Erythroblast (primary cell): ENCODE measurements around the gene PRSS12.

Experiments used
- GATA1 ChIP-seq: IDR thresholded peaks from 2 replicates; pipeline ENCODE4 v1.6.1; 2011; ENCODE audit warnings: low read depth, mild to moderate bottlenecking, control low read depth, low read length, moderate library complexity
- POLR2A ChIP-seq: IDR thresholded peaks from 2 replicates; pipeline ENCODE4 v1.6.1; 2011; ENCODE audit warnings: mild to moderate bottlenecking, low read length

GRCh38 chr4:118284169-118284568 lies 68.6 kb downstream of the PRSS12 start:
- TF ChIP-seq POLR2A (no peak), GATA1 (no peak)
